Activated T-cell treated with anti-CD3 and anti-CD28 coated beads for 4 hours (primary cell): ENCODE measurements around the gene PSAP.

Experiments used
- DNase-seq: peaks from one replicate; pipeline ENCODE4 v3.0.0-alpha.2; 2020

PSAP gene

DNA sequence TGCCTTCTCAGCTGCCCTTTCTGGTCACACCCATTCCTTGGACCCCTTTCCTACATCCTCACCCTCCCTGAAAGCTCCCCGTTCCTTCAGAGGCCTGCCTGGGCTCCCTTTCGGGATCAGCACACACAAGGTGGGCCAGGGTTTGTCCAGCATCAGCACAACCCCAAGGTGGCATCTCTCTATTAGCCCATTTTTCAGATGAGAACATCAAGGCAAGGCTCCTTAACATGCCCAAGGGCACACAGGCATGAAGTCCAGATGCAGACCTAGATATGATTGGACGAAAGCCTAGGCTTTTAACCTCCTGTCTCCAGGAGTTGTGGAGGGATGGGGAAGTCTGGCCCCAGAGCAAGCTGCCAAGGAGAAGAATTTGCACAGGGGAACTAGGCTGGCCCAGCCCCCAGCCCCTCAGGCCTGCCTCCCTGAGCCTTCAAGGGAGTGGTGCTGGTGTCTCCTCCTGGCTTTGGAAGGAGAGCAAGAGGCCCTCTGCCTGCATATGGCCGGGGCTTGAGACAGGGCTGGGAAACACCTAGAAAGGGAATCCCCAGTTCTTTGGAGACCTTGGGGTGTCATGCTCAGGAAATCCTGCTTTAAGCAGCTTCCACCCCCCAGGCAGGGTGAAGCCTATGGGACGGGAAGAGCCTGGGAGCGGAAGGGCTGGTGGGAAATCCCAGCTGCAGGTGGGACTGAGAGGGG is 68.7 kb downstream of the PSAP start:
- no peak for DNase-seq

GRCh38 chr10:71780719-71781118 is 70.3 kb downstream of the PSAP start:
- DNase-seq = no peak

DNA sequence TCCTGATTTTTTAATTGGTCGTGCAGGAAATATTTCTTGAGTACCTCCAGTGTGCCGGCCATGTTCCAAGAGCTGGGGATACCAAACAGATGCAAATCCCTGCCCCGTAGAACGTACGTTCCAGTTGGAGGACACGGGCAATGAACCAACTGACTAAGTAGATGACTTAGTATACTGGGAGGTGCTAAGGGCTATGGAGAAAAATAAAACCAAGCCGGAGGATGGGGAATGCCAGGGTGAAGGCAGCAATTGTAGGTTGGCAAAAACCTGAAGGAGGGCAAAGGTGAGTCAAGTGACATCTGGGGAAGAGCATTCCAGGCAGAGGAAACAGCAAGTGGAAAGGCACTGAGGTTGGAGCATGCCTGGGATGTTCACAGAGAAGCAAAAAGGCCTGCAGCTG is 70.9 kb downstream of the PSAP start:
- no peak for DNase-seq

DNA sequence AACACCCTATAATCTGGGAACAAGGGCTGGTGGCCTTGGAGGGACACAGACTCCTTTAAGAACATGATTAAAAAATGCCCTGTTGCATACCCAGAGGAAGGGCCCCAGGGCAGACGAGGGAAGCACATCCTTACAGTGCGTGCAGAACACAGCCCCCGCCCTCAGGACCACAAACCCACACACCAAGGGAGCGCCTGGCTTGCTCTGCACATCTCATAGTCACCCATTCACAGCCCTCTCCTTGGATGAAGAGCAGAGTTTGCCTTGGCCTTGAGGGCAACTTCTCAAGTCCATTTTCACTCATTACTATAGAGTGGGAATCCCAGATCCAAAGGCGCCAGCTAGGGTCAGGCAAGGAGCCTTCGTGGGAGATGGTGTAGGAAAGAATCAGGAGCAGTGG is 71.4 kb downstream of the PSAP start:
- no peak for DNase-seq

- DNase-seq = no peak
These were observed 72.8 kb downstream of the PSAP start for GRCh38 chr10:71778071-71778825.

- DNase-seq = no peak
These were observed 73.7 kb downstream of the PSAP start for GRCh38 chr10:71777213-71777985.

GRCh38 chr10:71776481-71776925 is 74.5 kb downstream of the PSAP start:
- no peak for DNase-seq

GRCh38 chr10:71774916-71775702 is 75.9 kb downstream of the PSAP start:
- DNase-seq = no peak

- peak; percentile 97 for DNase-seq
These were observed 77.7 kb downstream of the PSAP start, which contains the start of gene VSIR for GRCh38 chr10:71773221-71773971. Gene VSIR (minus strand): TSS chr10:71773520. CDS start chr10:71773439, 81 bp downstream.

DNA sequence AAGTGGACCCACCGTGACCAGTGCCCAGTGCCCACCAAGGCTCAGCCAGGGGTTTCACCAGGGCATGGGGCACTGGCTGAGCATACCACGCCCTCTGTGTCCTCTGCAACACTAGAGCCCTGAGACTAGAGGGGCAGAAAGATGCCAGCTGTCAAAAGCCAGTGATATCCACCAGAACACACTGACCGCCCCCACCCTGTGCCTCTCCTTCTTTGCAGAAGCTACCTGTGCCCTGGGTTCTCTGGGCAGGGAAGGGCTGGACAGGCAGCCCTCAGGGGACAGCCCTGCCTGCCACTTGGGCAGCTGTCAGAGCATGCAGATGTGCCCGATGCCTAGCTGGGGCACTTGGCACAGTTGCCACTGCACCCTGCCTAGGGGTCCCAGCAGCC is 78.2 kb downstream of the PSAP start:
- no peak for DNase-seq

GRCh38 chr10:71771821-71772617 is 79.0 kb downstream of the PSAP start:
- DNase-seq = peak; percentile 65

- DNase-seq = no peak
These were observed 79.8 kb downstream of the PSAP start for GRCh38 chr10:71771204-71771603.

GRCh38 chr10:71770789-71771188 is 80.3 kb downstream of the PSAP start:
- no peak for DNase-seq

GRCh38 chr10:71770255-71770654 is 80.8 kb downstream of the PSAP start:
- DNase-seq = no peak

GRCh38 chr10:71769279-71769823 is 81.7 kb downstream of the PSAP start:
- no peak for DNase-seq

DNA sequence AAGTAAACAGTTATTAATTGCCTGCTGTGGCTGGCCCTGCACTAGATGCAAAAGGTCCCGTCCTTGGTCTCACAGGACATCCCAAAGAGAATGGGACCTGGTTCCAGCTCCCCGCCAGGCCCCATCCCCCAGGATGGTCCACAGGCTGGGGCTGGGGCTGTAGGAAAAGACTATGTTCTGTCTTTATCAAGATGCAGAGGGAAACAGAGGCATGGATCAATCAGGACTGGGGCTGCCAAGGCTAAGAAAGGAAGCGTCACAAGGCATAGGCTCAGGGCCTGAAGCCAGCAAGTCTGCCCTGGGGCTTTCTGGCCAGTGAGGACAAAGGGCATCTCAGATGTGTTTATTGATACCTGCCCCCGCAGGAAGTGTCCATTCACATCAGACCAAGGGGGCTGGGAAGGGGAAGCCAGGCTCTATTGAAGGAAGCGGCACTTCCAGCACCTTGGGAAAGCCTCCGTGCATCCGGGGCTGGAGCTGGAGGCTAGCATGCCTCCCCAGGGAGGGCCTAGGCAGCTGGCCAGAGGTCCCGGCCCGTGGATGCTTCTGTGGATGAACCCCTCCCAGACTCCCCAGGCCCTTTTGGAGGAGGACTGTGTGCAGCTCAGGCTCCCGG is 83.5 kb downstream of the PSAP start:
- DNase-seq = no peak

DNA sequence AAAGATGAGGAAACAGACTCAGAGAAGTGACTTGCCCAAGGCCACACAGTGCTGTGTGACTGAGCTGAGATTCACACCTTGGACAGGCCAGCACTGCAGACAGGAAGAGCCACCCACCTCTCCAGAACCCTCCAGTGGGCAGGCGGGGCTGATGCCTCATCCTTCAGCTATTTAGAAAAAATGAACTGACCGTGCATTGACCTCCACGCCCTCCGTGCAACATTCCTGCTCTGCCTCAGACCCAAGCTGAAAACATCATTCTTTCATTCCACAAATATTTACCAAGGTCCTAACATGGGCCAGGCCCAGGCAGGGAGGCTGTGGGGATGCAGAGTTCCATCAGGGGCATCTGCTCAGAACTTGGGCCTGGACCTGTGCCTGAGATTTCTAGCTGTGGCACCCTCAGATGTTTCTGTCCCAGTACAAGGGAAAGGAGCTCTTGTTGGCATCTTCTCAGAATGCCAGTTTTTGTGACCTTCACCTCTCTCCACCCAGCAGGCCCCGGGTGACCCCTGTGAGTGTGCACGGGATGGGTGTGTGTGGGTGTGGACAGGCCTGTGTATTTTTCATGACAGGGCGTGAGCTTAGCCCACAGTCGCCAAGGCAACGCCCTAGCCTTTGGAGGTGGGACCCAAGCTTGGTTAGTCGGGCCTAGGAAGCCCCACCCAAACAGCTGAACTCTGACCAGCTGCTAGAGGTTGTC is 84.2 kb downstream of the PSAP start:
- no peak for DNase-seq
